Activated CD8-positive, alpha-beta memory T cell treated with anti-CD3 and anti-CD28 coated beads for 48 hours (primary cell): ENCODE results near the gene TPRG1L.

ENCODE experiments used
- DNase-seq, 3 experiments: peaks; one replicate each; pipeline ENCODE4 v3.0.0-alpha.2; 2020; ENCODE audit warnings: low read depth in 2 of 3, low spot score in 2 of 3

The TPRG1L gene

DNA sequence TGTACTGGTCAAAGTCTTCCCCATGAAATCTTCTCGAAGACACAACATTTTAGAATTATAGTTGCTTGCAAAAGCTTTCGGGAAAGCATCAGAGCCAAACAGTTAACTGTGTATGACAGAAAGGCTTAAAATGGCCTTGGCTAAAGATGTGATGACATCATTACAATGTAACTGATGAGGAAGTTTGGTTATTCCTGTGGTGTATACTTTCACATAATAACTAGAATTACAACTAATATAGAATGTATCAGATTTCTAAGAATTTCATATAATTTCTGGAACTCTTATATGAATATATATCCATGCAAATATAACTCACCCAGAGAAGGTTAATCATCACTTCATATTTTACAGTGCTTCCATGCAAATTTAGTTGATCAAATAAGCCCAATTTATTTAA is 35.9 kb downstream of the TPRG1L start:
- DNase-seq: no peak

DNA sequence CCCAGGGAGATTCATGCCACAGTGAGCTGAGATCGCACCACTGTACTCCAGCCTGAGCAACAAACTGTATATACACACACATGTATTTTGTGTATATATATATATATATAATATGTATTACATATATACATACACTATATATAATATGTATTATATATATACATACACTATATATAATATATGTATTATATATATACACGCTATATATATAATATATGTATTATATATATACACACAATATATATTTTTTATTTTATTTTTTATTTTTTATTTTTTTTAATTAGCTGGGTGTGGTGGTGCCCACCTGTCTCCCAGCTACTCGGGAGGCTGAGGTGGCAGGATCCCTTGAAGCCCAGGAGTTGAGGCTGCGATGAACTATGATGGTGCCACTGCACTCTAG is 36.8 kb downstream of the TPRG1L start:
- DNase-seq: no peak

DNA sequence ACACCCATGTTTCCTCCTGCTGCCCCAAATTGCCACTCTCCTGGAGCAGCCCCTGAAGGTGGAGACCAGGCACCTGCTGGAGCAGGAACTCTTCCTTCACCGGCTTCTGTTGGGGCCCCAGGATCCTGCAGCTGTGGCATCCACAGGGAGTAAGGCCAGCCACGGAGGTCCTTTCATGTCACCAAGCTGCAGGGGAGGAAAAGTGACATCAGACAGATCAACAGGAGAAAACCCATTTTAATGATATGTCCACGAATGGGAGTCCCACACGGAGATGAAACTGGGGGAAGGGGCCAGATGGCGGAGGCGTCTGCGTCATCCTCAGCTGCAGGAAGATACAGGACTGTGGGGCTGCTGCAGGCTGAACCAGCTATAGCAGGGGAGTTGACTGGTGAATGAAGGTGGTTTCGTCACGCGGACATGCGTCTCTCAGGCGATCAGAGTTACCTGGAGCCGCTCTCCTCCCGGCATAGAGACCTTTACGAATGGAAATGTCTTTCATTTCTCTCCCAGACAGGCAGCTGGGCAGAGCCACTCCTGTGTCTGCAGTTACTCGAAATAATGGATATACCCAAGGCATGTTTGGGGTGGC is 37.4 kb downstream of the TPRG1L start:
- DNase-seq: no peak

DNA sequence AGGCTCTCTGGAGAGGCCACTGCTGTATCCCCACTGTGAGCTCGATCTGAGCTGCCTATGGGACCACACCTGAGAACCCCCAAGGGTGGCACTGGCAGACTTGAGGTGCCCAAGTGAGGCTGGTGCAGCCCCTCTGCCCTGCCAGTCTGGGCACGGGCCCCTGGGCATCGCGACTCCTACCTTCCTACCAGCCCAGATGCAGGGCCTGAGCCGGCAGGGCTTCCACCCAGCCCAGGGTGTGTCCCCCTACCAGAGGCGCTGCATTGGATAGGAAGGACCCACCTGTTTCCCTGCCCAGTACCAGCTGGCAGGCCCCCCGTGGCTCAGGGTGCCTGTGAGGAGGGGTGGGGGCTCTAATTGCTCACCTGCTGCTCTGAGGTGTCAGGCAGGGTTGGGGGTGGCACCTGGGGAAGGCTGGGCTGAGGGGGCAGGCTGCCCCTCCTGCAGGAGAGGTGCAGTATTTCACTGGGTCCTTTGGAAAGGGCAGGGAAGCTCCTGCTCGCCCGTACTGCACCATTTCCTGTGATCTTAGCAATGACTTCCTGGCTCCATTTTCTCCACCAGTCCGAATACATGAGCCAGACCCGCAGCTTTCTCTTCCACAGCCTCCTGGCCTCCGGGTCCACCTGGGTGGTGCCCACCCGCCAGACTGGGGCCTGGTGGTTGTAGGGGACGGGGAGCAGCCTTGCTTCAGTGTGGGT is 39.3 kb downstream of the TPRG1L start:
- DNase-seq: no peak

DNA sequence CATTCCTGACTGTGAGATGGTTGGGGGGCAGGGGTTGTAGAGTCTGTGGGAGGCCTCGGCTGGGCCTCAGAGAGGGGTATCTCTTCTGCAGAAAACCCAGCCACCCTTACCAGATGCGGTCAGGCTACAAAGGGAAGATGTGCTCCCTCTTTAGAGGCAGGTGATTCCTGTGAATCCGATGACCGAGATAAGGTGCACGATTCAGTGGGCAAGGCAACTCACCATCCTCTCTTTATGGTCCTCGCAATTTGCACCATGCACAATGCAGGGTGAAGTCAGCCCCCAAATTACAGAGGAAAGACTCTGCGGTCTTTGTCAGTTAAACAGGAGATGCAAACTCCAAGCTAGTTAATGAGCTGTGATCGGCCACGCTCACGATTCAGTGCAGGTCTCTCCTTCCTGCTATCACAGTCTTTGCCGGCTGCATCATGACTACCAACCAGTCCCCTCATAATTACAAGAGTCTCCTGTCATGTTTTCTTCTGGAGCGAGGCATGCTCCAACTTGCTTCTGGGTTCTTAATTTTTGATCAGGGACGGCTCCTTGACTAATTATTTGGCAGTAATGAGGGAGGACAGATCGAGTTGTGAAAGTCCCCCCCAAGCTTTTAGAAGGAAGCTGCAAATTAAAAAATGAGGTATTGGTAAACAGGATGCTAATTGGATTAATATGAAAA is 40.0 kb downstream of the TPRG1L start:
- no peak for DNase-seq

DNA sequence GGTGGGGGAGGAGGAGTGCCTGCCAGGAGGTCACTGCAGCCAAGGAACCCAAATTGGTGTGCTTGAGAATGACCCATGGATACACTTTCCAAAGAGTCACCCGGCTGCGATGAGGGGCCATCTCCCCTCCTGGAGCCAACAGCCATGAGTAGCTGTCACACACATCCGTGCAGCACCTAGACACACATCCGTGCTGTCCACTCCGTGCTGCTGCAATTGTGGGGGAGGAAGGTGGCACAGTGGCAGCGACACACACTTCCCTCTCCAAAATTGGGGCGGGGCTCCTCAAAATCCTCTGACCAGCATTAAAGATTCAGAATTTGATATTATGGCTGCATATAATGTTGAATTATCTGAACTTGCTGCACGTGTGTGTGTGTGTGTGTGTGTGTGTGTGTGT is 43.3 kb downstream of the TPRG1L start:
- DNase-seq: no peak

DNA sequence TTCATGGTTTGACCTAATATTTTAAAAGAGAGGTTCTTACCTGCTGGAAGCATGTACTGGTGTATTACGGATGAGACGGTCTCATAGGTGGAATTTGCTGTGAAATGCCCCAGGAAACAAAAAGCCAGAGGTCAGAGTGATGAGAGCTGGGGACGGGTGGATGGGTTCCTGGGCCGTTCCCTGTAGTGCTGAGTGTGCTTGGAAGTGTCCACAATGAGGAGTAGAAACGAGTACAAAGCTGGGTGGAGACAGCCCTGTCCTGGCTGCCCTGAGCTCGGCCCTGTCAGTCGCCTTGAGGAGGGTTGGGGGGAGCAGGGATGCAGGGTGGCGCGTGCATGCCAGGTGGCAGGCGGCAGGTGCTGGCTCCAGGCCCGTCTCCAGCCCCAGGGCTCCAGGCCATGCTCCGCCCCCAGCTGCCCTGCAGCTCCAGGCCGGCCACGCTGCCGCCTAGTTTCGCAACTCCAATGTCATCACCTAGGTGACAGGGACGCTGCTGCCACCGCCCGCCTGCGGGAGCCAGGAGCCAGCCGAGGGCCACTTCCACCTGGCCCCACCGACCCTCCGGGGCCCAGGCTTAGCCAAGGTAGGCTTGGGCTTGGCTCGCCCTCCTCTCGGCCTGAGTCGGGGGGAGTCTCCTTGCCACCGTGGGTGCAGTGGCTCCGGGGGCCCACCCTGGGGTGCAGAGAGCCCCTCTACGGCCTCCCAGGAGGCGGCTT is 43.9 kb downstream of the TPRG1L start:
- DNase-seq: no peak

DNA sequence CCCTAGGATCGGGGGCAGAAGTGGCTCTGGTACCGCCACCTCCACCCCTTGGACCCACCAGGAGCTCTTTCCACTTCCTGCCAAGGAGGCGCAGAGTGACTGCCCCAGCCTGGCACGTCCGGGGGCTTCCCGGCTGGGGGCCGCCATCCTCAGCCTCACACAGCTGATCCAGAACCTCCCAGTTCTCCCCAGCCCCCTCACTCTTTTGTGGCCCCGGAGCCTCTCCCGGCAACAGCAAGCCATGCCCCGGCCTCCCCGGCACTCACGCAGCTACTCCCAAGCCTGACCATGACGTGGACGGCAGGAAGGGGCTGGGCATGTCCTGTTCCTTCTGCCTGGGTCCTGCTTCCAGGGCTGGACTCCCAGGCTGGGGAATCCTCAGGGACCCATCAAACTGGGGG is 44.6 kb downstream of the TPRG1L start:
- no peak for DNase-seq

DNA sequence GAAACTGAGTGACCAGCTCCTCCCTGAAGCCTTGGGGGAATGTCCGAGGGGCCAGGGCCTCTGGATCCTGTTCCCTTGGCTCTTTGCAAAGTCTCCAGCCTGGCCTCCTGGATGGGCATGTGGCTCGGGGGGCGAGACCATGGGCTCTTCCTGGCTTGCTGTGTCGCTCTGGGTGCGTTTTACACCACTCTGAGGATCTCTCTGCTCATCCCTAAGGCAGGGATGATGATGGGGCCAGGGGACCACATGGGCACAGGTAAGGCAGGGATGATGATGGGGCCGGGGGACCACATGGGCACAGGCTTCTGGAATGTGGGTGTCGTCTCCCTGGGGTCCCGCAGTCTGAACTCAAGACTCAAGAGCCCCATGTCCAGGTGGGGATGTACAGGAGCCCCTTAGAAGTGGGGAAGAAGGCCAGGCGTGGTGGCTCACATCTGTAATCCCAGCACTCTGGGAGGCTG is 45.2 kb downstream of the TPRG1L start:
- DNase-seq: no peak

DNA sequence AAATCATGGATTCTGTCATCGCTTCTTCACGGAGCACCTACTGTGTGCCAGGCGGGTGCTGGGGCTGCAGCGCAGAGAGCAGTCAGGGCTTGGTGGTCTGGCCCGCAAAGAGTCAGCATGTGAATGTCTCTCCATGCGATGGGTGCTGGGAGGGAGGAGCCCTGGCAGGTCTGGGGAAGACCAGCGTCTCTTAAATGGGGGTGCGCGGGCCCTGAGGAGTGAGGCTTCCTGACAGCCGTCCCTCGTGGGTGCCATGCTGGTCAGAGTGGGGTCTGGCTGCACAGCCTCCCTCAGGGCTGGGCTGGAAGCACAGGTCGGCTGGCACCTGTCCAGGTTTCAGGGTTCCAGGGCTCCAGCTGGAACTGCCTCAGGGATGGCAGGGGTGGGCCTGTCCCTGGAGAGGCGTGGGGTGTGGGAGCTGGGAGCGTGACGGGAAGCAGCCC is 46.0 kb downstream of the TPRG1L start:
- DNase-seq: no peak

DNA sequence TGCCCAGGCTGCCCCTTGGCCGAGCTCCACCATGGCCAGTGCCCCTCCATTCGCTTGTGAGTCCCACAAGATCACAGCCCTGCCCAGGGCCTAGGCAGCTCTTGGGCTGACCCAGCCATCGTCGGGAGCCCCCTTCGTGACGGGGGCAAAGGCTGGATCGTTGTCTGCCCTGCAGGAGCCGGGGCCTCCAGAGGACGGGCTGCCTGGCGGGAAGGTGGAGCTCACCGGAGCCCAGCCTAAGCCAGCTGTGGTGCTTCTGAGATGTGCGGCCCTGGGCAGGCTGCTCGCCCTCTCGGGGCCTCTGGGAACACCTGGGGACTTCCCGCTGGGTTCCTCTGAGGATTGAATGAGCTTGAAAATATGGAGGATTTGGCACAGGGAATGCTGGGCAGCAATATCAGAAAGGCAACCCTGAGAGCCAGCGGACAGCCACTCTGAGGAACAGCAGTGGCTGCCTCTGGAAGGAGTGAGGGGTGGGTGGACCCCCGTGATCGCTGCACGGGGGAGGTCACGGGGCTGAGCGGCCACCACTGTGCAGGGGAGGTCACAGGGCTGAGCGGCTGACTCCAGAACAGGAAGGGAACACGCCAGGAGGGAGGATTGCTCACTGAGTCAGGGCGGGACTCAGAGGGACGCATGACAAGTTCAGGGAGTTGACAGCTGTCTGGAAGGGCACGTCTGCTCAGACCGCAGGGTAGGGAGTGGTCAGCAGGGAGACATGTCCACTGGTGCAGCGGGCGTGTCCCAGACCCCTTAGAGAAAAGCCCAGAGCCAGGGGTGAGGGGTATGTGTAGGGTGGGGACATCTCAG is 46.8 kb downstream of the TPRG1L start:
- DNase-seq: no peak

DNA sequence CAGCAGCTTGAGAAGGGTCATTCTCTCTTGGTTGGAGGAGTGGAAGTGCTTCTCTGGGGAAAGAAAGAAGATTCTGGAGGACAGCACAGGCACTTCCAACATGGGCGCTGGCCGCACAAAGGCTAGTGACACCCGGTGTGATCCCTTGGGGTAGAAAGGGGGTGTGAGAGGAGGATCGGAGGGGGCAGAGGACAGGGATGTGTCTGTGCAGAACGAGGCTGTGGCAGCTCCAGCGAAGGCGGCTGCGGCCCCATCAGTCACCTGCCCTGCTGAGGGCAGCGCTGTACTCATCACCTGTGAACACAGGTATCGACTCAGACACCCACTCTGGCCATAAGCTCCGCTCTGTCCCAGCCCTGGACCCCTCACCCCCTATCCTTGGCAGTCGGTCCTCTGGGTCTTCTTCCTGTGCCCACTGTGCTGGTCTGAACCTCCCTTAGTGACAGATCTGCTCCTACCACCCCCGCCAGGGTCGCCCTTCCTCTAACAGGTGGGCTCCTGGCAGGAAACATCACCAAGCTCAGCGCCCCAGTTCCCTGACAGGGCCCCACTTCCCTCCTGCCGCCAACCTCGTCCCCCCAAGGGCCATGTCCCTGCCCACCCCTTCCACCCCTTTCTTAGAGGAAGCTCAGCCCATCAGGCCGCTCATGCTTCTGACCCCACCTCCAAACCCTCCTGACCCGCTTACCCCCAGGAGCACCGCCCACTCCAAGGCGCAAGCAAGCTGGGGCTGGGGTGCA is 47.6 kb downstream of the TPRG1L start:
- no peak for DNase-seq

DNA sequence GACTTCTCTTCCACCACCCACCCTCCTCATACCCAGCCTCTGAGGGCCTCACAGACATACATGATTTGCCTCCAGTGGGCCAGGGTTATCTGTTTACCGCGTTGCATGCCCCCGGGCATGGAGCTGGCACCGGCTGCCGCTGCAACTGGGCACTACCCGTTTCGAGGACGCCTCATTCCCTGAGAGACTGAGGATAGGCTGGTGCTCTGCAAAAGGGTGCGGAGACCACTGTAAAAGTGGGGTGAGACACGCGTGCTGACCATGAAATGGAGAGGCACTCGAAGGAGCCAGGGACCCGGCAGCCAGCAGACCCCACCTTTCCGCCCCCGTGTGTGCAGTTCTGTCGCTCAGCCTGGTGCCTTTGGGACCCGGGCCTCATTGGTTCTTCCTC is 48.2 kb downstream of the TPRG1L start:
- DNase-seq: no peak

DNA sequence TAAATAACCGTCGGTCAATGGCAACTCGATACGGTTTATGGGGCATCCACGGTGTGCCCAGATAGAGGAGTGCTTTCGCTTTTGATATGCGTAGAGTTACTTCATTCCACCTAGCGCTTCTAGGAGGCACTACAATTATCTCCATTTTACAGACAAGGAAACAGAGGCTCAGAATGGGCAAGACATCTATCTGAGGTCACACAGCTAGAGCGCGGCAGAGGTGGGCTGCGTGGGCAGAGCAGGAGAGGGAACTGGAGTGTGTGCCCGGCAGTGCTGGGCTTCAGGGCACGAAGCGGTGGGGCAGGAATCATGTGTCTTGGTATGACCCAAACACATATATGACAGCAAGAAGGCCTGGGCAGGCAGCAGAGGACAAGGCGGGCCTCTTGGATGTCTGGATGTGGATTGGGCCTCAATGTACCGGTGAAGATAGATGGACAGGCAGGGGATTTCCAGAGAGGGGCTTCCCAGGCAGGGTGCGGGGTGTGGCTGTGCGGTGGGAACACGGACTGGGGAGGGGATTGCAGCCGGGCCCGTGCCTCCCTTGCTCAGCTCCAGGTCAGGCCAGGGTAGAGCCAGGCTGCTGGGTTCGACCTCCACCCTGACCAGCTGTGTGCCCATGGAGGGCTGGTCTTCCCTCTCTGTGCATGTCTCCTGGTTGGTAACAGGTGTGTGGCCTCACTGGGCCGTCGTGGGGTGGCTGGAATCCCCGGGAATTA is 48.7 kb downstream of the TPRG1L start:
- no peak for DNase-seq

DNA sequence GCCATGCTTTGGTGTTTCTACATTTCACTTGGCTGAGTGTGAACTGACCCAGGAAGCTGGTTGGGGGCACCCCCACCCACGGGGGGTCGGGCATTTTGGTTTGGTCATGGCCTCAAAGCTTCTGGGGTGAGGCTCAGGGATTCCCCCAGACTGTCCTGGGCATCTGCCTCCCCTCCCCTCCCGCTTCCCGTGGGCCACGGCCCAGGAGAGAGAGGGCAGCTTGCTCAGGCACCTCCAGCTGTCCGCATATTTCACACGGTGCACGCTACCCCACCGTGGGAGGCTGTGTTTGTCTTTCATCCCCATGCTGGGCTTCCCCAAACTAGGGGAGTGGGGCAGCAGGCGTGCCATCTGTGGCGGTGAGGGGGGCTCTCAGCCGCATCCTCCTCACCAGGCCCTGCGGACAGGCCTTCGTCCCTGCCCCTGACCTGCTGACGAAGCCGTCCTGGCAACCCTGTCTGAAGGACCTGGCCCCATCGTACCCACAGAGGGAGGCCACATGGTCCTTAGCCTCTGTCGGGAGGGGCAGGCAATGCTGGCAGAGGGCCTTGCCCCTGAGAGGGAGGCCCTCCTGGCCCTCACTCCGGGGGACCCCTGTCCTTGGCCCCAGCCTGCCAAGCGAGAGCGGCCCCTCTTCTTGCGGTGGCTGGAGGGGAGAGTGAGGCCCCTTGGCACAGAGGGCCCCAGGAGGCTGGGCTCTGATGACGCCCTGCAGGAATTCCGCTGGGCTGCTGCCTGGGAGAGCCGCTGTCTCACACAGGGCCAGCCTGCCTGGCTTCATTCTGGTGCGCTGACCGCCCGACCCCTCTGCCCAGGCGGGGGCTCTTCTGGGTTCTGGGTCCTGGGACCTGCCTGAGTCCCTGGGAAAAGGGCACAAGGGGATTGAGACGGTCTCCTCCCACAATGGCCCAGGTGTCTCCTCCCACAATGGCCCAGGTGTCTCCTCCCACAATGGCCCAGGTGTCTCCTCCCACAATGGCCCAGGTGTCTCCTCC is 49.6 kb downstream of the TPRG1L start:
- no peak for DNase-seq

DNA sequence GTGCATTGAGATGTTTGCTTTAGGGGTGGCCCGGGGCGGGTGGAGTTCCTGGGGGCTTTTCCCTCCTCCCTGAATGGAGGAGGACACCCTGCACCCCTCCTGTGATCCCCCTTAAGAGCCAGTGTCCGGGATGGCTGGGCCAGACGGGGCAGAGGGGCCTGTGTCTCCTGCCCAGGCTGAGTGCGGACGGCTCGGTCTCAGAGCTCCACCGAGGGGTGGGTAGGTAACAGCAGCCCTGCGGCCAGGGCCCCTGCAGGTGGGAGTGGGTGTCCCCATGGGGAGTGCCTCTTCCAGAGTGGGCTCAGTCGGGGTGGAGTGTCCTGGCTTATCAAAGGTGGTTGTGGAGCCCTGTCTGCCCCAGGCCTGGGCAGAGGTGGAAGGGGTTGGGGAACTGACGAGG is 50.6 kb downstream of the TPRG1L start:
- DNase-seq: no peak

DNA sequence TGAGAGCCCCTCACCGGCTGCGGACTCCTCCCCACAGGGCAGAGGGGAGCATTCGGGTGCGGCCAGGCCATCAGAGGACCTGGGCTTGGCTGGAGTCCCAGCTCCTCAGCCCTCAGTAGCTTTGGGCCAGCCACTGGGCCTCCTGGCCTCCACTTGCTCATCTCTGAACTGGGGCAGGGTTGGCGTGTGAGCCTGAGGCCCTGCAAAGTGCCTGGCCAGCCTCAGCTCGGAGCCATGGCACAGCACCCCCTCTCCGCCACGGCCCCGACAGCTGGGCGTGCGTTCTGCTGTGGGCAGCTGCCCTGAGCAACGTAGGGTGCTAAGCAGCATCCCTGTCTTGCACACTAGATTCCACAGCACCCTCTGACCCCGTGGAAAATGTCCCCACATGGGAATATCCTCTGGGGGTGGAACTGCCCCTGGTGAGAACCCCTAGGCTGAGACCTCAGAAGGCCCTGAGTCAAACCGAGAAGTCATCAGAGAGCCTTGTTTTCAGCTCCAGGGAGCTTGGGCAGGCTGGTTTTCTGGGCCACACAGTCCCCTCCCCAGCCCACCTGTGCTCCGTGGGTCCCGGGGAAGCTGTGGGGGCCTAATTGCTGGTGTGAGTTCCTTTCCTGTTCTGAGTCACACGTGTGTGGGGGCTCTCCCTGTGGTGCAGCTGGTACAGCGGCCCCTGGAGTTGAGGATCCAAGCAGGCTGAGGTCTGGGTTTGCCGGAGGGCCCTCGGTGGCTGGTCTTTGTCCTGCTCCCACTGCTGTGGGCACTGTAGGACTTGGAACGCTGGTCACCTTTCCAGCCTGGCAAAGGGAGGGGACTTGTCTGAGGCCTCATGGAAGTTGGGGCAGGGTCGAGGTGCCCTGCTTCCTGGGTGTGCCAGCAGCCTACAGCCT is 52.0 kb downstream of the TPRG1L start:
- no peak for DNase-seq
